SK-N-SH (cell line): ENCODE results near the gene FNTB.

Experiments used
- CTCF ChIP-seq: fragments of 200-600 bp; sonication (generic); IDR thresholded peaks from 2 replicates; pipeline ENCODE4 v1.6.1; 2017; ENCODE audit warnings: antibody characterized with exemption, mild to moderate bottlenecking, moderate library complexity
- EZH2phosphoT487 ChIP-seq: fragments of 200-600 bp; sonication (generic); IDR thresholded peaks from 2 replicates; pipeline ENCODE4 v1.6.1; 2017; ENCODE audit warnings: low read depth, mixed run types, mild to moderate bottlenecking, antibody characterized with exemption, moderate library complexity, borderline replicate concordance
- FOXJ3 ChIP-seq: sonication (generic); formaldehyde crosslinking; IDR thresholded peaks from 2 replicates; pipeline ENCODE4 v1.5.1; 2020; ENCODE audit warnings: mild to moderate bottlenecking, missing genetic modification reagents
- JUND ChIP-seq: IDR thresholded peaks from 2 replicates; pipeline ENCODE4 v1.4.0; 2012
- POLR2AphosphoS5 ChIP-seq: IDR thresholded peaks from 2 replicates; pipeline ENCODE4 v1.6.1; 2012; ENCODE audit warnings: low read depth, low read length
- SIN3A ChIP-seq: IDR thresholded peaks from 2 replicates; pipeline ENCODE4 v1.6.1; 2012; ENCODE audit warnings: low read depth, mild to moderate bottlenecking, low read length, moderate library complexity, borderline replicate concordance
- USF1 ChIP-seq: IDR thresholded peaks from 2 replicates; pipeline ENCODE4 v1.4.0; 2012; ENCODE audit warnings: low read depth, borderline replicate concordance

- TF ChIP-seq CTCF (no peak), FOXJ3 (no peak), USF1 (no peak), EZH2phosphoT487 (no peak), JUND (no peak), SIN3A (no peak), POLR2AphosphoS5 (no peak)
These were observed 40.6 kb downstream of the FNTB start for GRCh38 chr14:65027127-65027799.
